ENCODE measurements around the gene DAGLB. TPM values are rescaled to one million over a fixed set of nuclear protein-coding genes. Genes with fewer than 3 reads are reported as not detected.
A peak's percentile ranks its signal among the peaks of the same experiment; 100 is the strongest.

Gene DAGLB
- total and polyA plus RNA-seq, 2 of the 4 experiments (the other 2 are of a cell fraction) = 23.4 to 33.5 TPM

- no peak overlapping the region for H2AFZ ChIP-seq (replicated peaks; ENCODE audit: low read length, poor library complexity)
- no peak overlapping the region for H4K5ac ChIP-seq (ENCODE audit: low read depth, low read length)
- H2BK120ac ChIP-seq (ENCODE audit: low read depth, low read length) = no peak overlapping the region
- H3K79me1 ChIP-seq (ENCODE audit: low read depth in 1 of 2, low read length in 2 of 2) = peaks cover 2 to 47% of the 10 kb centered on the region in 2 experiments
- WGBS, 2 experiments (ENCODE audit: extremely low coverage in 2 of 2, insufficient read length in 1 of 2) = 87% methylated on average over 3 of the region's 7 CpGs; no CpG with 5 or more reads in 1 of the 2 experiments
- H2BK15ac ChIP-seq (ENCODE audit: low read depth, low read length) = no peak overlapping the region
- H3K14ac ChIP-seq (replicated peaks; ENCODE audit: low read depth, low read length) = no peak overlapping the region
- peaks cover 100% of the 10 kb centered on the region for H4K20me1 ChIP-seq (ENCODE audit: insufficient read depth, low read length)
- peak; percentile 49 for TF ChIP-seq POLR2A (IDR thresholded peaks at IDR 0.05; ENCODE audit: low read depth, low read length)
- no peak for TF ChIP-seq RAD21 (IDR thresholded peaks at IDR 0.05; ENCODE audit: low read length)
- H2AK5ac ChIP-seq (ENCODE audit: low read depth, low read length) = no peak overlapping the region
- H3K27me3 ChIP-seq (ENCODE audit: control insufficient read depth, insufficient read depth, low read length) = no peaks in the 10 kb centered on the region
- no peaks in the 10 kb centered on the region for H3K9me3 ChIP-seq (ENCODE audit: control insufficient read depth, insufficient read depth, low read length)
- H4K91ac ChIP-seq (ENCODE audit: insufficient read depth, low read depth, low read length) = no peak overlapping the region
- no peak overlapping the region for H3K4me2 ChIP-seq (ENCODE audit: low read depth, low read length)
- intact Hi-C loops (cut with micrococcal nuclease) = no loop called here
- ChIA-PET POLR2A (ENCODE audit: unreplicated experiment) (no interaction called here), CTCF (no interaction called here)
- dilution Hi-C loops (cut with HindIII; ENCODE audit: low sequenced_read_pairs, unreplicated experiment) = no loop called here
- no peak overlapping the region for H2BK20ac ChIP-seq (ENCODE audit: low read depth, low read length)
- no peak for ATAC-seq (ENCODE audit: low read depth)
- in situ Hi-C loops (cut with MboI; ENCODE audit: low sequenced_read_pairs) = no loop called here
- DNase-seq = no peak
- peaks cover 39% of the 10 kb centered on the region for H3K36me3 ChIP-seq (ENCODE audit: control insufficient read depth, insufficient read depth, low read length)
- H3K23ac ChIP-seq (ENCODE audit: low read depth, low read length) = no peak overlapping the region
- peaks cover 19% of the 10 kb centered on the region for H3K4me1 ChIP-seq (ENCODE audit: control insufficient read depth, insufficient read depth, low read length)
- H2AK9ac ChIP-seq (replicated peaks; ENCODE audit: low read depth, low read length, poor library complexity) = no peak overlapping the region
- no peak overlapping the region for H3K27ac ChIP-seq (ENCODE audit: insufficient read depth, low read length)
- H3K9me1 ChIP-seq (ENCODE audit: insufficient read depth, low read length) = peaks cover 16% of the 10 kb centered on the region; the same call in 1 of the 2 replicates
- no peak overlapping the region for H3K4ac ChIP-seq (ENCODE audit: low read depth, low read length)
- no peak overlapping the region for H3K9ac ChIP-seq (ENCODE audit: low read depth, low read length)
- no TSS peak for BruUV-seq (replicated peaks)
- no peak overlapping the region for H3K4me3 ChIP-seq (ENCODE audit: insufficient read depth, low read depth, low read length)
- no peak overlapping the region for H3K56ac ChIP-seq (ENCODE audit: extremely low read depth, insufficient read depth, low read length)
- H3K18ac ChIP-seq (ENCODE audit: low read depth, low read length) = no peak overlapping the region
- no peak overlapping the region for H4K8ac ChIP-seq (ENCODE audit: low read depth in 2 of 2, low read length in 2 of 2)
- H2BK5ac ChIP-seq (ENCODE audit: low read depth, low read length, poor library complexity, severe bottlenecking) = no peak overlapping the region
Observed at GRCh38 chr7:6478186-6478585, 30.4 kb upstream of the DAGLB start.

Data from IMR-90 (cell line).